Suprapubic skin (tissue), 4 donors: ENCODE results near the gene GRB10.

Experiments
- EP300 ChIP-seq: sonication (generic); formaldehyde crosslinking; IDR thresholded peaks from one replicate; pipeline ENCODE4 v1.6.1; 2017; ENCODE audit warnings: antibody characterized with exemption
- POLR2AphosphoS5 ChIP-seq, 3 donors: sonication (generic); formaldehyde crosslinking; IDR thresholded peaks; one replicate each; pipeline ENCODE4 v1.6.1; 2017; ENCODE audit warnings: antibody characterized with exemption in 3 of 3
- TF ChIP-seq, protein P1 (sequence below), 2 donors: fragments of 200-600 bp in 1 of 2; fragments of 450-650 bp in 1 of 2; sonication (generic) in 1 of 2; IDR thresholded peaks; one replicate each; pipeline ENCODE4 v1.5.1; 2016 to 2019; ENCODE audit warnings: antibody characterized with exemption in 2 of 2, mild to moderate bottlenecking in 1 of 2, moderate library complexity in 1 of 2

DNA sequence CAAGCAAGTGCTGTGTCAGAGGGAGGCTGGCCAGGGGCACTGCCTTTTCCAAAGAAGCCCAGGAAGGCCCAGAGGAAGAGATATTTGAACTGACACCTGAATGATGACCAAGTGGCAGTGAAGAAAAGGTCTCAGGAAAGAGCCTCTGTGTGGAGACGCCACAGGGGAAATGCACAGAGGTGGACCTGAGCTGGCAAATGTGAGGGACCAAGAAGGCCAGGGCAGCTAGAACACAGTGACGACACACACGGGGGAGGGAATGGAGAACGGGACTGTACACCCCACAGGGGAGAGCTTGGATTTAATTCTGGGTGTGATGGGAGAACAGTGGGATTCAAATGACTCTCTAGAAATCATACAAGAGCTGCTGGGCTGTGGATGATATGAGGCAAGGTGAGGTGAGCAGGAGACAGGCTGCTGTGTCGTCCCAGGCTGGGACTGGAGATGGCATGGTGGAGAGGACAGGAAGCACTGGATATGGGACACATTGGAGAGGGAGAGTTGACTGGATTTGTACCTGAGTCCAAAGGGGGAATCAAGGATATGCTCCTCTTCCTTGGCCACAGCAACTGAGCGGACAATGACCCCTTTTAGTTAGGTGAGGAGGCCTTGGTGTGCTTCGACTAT, 133.3 kb downstream of the GRB10 start:
- TF ChIP-seq, protein P1, sequence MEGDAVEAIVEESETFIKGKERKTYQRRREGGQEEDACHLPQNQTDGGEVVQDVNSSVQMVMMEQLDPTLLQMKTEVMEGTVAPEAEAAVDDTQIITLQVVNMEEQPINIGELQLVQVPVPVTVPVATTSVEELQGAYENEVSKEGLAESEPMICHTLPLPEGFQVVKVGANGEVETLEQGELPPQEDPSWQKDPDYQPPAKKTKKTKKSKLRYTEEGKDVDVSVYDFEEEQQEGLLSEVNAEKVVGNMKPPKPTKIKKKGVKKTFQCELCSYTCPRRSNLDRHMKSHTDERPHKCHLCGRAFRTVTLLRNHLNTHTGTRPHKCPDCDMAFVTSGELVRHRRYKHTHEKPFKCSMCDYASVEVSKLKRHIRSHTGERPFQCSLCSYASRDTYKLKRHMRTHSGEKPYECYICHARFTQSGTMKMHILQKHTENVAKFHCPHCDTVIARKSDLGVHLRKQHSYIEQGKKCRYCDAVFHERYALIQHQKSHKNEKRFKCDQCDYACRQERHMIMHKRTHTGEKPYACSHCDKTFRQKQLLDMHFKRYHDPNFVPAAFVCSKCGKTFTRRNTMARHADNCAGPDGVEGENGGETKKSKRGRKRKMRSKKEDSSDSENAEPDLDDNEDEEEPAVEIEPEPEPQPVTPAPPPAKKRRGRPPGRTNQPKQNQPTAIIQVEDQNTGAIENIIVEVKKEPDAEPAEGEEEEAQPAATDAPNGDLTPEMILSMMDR (IDR thresholded peaks at IDR 0.05): no peak
- no peak for TF ChIP-seq EP300
- no peak for TF ChIP-seq POLR2AphosphoS5 (IDR thresholded peaks at IDR 0.05)
